ENCODE results near the gene UBE3C.

- TF ChIP-seq CTCF (IDR thresholded peaks at IDR 0.05) (no peak), POLR2A (IDR thresholded peaks at IDR 0.05) (no peak), EP300 (IDR thresholded peaks at IDR 0.05) (no peak)
Observed at GRCh38 chr7:157176771-157177170, 38.0 kb downstream of the UBE3C start.
